ENCODE data around the gene ZNF592. TPM values are rescaled to one million over a fixed set of nuclear protein-coding genes. Genes with fewer than 3 reads are reported as not detected.

The ZNF592 gene
- total and polyA plus RNA-seq, 3 donors from 2014 or later: 36.7 to 40.8 (median 39.6) TPM

DNA sequence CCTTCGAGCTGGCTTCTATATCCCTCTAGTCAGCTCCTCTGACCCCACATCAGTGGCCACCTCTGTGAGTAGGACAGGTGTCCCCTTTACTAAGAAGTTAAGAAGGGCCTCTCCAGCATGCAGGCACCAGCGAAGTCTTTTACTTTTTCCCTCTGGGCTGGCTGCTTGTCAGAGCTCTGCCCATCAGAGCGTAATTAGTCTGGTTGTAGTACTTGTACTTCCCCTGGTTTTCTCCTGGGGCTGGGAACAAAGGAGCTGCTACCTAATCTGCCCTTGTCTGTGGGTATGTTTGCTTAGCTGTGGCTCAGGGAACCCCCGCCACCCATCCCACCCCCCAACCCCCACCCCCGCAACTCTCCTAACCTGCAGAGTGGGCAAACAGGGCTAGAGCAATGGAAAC lies 41.4 kb downstream of the ZNF592 start:
- 87 to 97% methylated on average over 3 to 5 of the region's 5 CpGs for WGBS, 2 donors
- no peaks in the 10 kb centered on the region for H3K27me3 ChIP-seq
- no peak overlapping the region for H3K27ac ChIP-seq
- H3K9me3 ChIP-seq: no peaks in the 10 kb centered on the region
- no peaks in the 10 kb centered on the region for H3K4me1 ChIP-seq
- no peak for TF ChIP-seq POLR2A (IDR thresholded peaks at IDR 0.05)
- TF ChIP-seq, protein P1, sequence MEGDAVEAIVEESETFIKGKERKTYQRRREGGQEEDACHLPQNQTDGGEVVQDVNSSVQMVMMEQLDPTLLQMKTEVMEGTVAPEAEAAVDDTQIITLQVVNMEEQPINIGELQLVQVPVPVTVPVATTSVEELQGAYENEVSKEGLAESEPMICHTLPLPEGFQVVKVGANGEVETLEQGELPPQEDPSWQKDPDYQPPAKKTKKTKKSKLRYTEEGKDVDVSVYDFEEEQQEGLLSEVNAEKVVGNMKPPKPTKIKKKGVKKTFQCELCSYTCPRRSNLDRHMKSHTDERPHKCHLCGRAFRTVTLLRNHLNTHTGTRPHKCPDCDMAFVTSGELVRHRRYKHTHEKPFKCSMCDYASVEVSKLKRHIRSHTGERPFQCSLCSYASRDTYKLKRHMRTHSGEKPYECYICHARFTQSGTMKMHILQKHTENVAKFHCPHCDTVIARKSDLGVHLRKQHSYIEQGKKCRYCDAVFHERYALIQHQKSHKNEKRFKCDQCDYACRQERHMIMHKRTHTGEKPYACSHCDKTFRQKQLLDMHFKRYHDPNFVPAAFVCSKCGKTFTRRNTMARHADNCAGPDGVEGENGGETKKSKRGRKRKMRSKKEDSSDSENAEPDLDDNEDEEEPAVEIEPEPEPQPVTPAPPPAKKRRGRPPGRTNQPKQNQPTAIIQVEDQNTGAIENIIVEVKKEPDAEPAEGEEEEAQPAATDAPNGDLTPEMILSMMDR (IDR thresholded peaks at IDR 0.05): no peak
- DNase-seq: no peak
- intact Hi-C loops (cut with DNase I; ENCODE audit: low total_unique reads): no loop called here
- no peaks in the 10 kb centered on the region for H3K36me3 ChIP-seq (ENCODE audit: low read depth, missing control alignments)
- H3K4me3 ChIP-seq: no peak overlapping the region

DNA sequence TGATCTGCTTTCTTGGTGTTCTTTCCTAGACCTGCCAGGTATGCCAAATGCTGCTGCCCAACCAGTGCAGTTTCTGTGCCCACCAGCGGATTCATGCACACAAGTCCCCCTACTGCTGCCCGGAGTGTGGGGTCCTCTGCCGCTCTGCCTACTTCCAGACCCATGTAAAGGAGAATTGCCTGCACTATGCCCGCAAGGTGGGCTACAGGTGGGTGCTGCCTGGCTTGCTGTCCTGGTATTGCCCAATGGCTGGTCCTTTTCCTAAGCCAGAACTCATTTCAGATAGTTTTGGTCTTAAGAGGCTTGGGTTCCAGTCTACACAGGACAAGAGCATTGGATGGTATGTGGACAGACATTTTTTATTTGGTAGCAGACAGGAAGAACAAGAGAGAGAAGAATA lies 42.3 kb downstream of the ZNF592 start:
- TF ChIP-seq POLR2A (IDR thresholded peaks at IDR 0.05): no peak
- TF ChIP-seq, protein P1 (IDR thresholded peaks at IDR 0.05): no peak
- H3K4me3 ChIP-seq: no peak overlapping the region
- DNase-seq: no peak
- 98% methylated on average over 4 of the region's 4 CpGs; no CpG with 5 or more reads in 1 of the 2 donors for WGBS, 2 donors
- no peaks in the 10 kb centered on the region for H3K36me3 ChIP-seq (ENCODE audit: low read depth, missing control alignments)
- intact Hi-C loops (cut with DNase I; ENCODE audit: low total_unique reads): no loop called here
- H3K4me1 ChIP-seq: no peaks in the 10 kb centered on the region
- H3K27me3 ChIP-seq: no peaks in the 10 kb centered on the region
- no peaks in the 10 kb centered on the region for H3K9me3 ChIP-seq
- no peak overlapping the region for H3K27ac ChIP-seq

DNA sequence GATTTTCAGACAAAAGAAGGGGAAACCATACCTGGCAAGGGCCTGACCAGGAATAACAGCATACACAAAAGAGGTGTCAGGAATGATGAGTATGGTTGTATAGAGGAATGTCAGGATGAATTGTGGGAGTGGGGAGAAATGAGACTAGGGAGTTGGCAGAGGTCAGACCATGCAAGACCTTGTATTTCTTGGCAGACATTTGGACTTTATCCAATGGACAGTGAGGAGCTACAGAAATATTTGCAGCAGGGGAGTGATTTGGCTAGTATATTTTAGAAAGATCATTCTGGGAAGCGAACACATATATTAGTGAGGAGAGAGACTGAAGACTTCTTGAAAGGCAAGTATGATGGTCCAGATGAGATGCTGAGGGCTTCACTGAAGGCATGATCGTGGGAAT lies 43.4 kb downstream of the ZNF592 start:
- H3K27me3 ChIP-seq: no peaks in the 10 kb centered on the region
- H3K9me3 ChIP-seq: no peaks in the 10 kb centered on the region
- H3K4me1 ChIP-seq: no peaks in the 10 kb centered on the region
- TF ChIP-seq, protein P1 (IDR thresholded peaks at IDR 0.05): no peak
- TF ChIP-seq POLR2A (IDR thresholded peaks at IDR 0.05): no peak
- WGBS, 2 donors: 86 to 89% methylated on average over 2 of the region's 2 CpGs
- H3K36me3 ChIP-seq (ENCODE audit: low read depth, missing control alignments): no peaks in the 10 kb centered on the region
- H3K4me3 ChIP-seq: no peak overlapping the region
- H3K27ac ChIP-seq: no peak overlapping the region
- intact Hi-C loops (cut with DNase I; ENCODE audit: low total_unique reads): no loop called here
- DNase-seq: no peak

DNA sequence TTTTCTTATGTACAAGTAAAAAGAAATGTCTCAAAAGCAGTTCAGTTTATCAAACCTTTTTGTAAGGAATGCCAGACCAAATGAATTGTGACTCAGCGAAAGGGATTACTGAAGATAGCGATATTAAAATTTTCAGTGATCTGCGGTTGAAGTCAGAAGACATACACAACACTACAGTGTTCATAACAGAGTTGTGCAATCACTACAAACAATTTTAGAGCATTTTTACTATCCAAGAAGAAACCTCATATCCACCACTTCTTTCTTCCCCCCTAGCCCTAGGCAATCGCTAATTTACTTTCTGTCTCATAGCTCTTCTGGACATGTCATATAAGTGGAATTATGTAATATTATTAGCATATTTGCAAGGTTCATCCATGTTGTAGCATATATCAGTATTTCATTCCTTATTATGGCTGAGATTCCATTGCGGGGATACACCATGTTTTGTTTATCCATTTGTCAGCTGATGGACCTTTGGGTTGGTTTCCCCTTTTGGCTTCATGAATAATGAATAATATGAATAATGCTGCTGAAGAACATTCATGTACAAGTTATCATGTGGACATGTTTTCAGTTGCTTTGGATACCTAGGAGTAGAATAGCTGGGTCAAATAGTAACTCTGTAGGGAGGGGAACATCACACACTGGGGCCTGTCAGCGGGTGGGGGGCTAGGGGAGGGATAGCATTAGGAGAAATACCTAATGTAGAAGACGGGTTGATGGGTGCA lies 45.2 kb downstream of the ZNF592 start:
- H3K27me3 ChIP-seq: no peaks in the 10 kb centered on the region
- no peaks in the 10 kb centered on the region for H3K36me3 ChIP-seq (ENCODE audit: low read depth, missing control alignments)
- no peak for DNase-seq
- H3K4me1 ChIP-seq: no peaks in the 10 kb centered on the region
- no peak overlapping the region for H3K4me3 ChIP-seq
- WGBS, 2 donors: 95 to 97% methylated on average over 7 of the region's 7 CpGs
- TF ChIP-seq POLR2A (IDR thresholded peaks at IDR 0.05): no peak
- TF ChIP-seq, protein P1 (IDR thresholded peaks at IDR 0.05): no peak
- no peaks in the 10 kb centered on the region for H3K9me3 ChIP-seq
- H3K27ac ChIP-seq: no peak overlapping the region
- intact Hi-C loops (cut with DNase I; ENCODE audit: low total_unique reads): no loop called here

DNA sequence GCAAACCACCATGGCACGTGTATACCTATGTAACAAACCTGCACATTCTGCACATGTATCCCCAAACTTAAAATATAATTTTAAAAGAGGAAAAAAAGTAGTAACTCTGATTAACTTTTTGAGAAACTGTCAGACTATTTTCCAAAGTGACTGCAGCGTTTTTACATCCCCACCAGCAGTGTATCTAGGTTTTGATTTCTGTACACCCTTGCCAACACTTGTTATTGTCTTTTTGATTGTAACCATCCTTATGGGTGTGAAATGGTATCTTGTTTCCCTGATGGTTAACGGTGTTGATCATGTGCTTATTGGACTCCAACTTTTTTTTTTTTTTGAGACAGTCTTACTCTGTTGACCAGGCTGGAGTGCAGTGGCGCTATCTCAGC lies 45.8 kb downstream of the ZNF592 start:
- no peak overlapping the region for H3K27ac ChIP-seq
- no peaks in the 10 kb centered on the region for H3K36me3 ChIP-seq (ENCODE audit: low read depth, missing control alignments)
- intact Hi-C loops (cut with DNase I; ENCODE audit: low total_unique reads): no loop called here
- no peak for DNase-seq
- H3K4me3 ChIP-seq: no peak overlapping the region
- H3K27me3 ChIP-seq: no peaks in the 10 kb centered on the region
- 92 to 97% methylated on average over 4 of the region's 4 CpGs for WGBS, 2 donors
- H3K4me1 ChIP-seq: no peaks in the 10 kb centered on the region
- TF ChIP-seq, protein P1 (IDR thresholded peaks at IDR 0.05): no peak
- TF ChIP-seq POLR2A (IDR thresholded peaks at IDR 0.05): no peak
- H3K9me3 ChIP-seq: no peaks in the 10 kb centered on the region

Measured in testis (tissue), 3 donors.